RPMI8226 (cell line): Measurements from ENCODE around the gene USP46.
A peak's percentile ranks its signal among the peaks of the same experiment; 100 is the strongest.

ENCODE experiments used
- DNase-seq: peaks from one replicate; pipeline ENCODE4 v3.0.0-alpha.2; 2015

USP46 gene, protein sequence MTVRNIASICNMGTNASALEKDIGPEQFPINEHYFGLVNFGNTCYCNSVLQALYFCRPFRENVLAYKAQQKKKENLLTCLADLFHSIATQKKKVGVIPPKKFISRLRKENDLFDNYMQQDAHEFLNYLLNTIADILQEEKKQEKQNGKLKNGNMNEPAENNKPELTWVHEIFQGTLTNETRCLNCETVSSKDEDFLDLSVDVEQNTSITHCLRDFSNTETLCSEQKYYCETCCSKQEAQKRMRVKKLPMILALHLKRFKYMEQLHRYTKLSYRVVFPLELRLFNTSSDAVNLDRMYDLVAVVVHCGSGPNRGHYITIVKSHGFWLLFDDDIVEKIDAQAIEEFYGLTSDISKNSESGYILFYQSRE

DNA sequence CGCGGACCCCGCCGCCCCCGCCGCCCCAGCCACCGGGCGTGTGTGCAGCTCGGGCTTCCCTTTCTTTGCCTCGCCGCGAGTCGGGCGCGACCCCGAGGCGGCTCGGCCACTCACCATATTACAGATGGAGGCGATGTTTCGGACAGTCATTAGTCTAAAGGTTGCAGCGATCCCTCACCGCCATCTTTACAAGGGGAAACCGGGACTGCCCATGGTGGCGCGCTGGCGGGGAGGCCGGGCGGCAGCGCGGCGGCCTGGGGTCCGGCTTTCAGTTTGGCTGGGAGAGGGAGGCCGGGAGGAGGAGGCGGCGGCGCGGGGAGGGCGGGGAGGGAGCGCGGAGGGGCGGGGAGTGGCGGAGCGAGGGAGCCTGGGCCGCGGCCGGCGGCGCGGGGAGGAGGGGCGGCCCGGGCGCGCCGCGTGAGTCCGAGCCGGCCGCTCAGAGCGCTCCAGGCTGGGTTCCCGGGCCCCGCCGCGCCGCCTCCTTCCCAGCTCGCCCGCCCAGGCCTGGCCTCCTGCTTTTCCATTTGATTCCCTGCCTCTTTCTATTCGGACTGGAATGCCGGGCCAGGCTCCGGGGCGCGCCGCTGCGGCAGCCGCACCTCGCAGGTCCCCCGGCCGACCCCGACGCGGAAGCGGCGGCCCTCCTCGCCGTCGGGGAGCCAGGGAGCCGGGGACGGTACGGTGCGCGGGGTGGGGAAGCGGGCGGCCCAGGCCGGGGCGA lies at the start of gene USP46:
Gene USP46, minus strand, starts transcription at position 301 of the 721 bp plus-strand sequence. Its CDS starts 151 bp downstream, at position 150.
- DNase-seq, result peak; percentile 58

- no peak for DNase-seq
These were observed 45.6 kb upstream of the USP46 start for GRCh38 chr4:52704661-52705060.

GRCh38 chr4:52704133-52704532 lies 45.0 kb upstream of the USP46 start:
- DNase-seq, result no peak

- peak; percentile 22 for DNase-seq
These were observed 42.1 kb upstream of the USP46 start for GRCh38 chr4:52701207-52701606.

GRCh38 chr4:52694936-52695335 lies 35.8 kb upstream of the USP46 start:
- DNase-seq, result no peak

DNA sequence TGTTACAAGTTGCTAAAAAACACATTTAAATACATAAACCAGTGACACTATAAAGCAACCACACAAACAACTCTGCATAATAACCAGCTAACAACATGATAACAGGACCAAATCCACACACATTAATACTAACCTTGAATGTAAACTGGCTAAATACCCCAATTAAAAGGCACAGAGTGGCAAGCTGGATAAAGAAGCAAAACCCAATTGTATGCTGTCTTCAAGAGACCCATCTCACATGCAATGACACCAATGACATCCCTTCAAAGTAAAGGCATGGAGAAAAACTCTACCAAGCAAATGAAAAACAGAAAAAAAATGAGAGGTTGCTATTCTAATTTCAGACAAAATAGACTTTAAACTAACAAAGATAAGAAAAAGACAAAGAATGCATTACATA lies 34.4 kb upstream of the USP46 start:
- no peak for DNase-seq

GRCh38 chr4:52689096-52689495 lies 30.0 kb upstream of the USP46 start:
- no peak for DNase-seq

DNA sequence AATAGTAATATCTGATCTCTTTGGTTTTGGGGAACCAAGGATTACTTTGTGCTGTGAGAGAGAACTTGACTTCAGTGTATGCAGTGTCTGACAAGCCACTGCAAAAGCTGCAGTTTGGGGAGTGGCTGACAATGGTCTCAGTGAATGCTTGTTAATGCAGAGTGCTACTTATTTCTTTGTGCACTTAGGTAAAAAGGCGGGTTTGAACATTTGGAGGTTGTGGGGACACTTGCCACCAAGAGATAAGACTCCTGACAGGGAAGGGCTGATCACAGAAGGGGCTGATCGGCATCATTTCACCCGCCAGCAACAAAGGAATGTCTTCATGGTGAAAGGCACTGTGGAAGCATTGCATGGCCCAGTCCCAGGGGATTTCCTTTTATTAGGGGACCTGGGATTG lies 28.6 kb upstream of the USP46 start:
- DNase-seq, result no peak

DNA sequence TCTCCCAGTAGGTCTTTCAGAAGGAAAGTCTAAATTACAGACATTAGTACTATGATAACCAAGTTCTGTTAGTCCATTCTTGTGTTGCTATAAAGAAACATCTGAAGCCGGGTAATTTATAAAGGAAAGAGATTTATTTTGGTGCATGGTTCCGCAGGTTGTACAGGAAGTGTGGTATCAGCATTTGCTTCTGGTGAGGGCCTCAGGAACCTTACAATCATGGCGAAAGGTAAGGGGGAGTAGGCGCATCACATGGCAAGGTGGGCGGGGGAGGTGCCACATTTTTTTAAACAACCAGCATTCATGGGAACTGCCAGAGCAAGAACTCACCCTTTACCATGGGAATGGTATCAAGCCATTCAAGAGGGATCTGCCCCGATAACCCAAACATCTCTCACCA lies 26.2 kb upstream of the USP46 start:
- no peak for DNase-seq

DNA sequence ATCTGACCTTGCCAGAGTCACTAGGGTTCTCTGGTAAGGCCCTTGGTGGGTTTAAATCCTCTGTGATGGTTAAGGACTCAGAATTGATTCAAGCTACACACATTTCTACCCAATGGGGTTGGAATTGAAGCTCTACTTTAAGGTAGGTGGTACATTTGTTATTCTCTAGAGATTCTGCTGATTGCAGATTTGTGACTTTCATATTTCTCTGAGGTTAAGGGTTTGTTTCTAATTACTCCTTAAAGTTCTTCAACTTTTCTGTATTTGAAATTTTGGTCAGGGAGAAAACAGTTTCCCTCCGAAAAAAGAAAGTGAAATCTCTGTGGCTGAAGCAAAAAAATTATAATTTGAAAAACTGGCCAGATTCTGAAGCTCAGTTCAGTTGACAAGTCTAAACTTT lies 25.8 kb upstream of the USP46 start:
- DNase-seq, result no peak

DNA sequence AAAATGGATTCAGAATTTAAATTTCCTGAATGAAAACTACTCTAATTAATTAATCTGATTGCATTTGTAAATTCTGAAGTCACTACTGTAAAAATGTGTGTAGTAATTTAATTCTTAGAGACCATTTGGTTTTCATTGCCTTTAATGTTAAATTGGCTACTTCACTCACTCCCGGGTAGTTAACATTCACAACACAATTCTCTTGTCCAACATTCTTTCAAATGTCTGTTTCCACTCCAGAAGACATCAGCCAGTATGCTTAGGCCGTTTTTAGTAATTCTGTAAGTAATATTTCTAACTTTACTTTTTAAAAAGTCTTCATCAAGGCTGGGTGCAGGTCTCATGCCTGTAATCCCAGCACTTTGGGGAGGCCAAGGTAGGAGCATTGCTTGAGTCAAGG lies 21.3 kb upstream of the USP46 start:
- DNase-seq, result no peak

DNA sequence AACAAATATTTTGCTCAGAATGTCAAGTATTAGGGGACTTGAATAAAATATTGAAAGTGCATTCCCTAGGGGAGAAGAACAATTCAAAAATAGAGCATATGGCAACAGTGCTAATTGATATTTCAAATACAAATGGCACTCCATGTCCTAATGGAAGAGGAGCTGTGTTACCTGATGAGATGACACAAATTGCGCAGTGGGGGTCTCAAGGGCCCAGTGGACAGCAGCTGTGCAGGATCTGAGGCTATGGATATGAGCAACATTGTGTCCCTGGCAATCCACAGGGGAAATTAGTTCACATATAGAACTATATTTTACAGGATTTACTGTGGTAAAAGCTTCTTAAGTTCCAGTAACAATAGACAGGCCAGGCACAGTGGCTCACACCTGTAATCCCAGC lies 17.4 kb upstream of the USP46 start:
- no peak for DNase-seq

- DNase-seq, result no peak
These were observed 16.0 kb upstream of the USP46 start for GRCh38 chr4:52675111-52675510.

GRCh38 chr4:52670739-52671138 lies 11.6 kb upstream of the USP46 start:
- DNase-seq, result no peak

GRCh38 chr4:52670121-52670520 lies 11.0 kb upstream of the USP46 start:
- DNase-seq, result no peak

GRCh38 chr4:52665592-52665991 lies 6.5 kb upstream of the USP46 start:
- DNase-seq, result no peak

DNA sequence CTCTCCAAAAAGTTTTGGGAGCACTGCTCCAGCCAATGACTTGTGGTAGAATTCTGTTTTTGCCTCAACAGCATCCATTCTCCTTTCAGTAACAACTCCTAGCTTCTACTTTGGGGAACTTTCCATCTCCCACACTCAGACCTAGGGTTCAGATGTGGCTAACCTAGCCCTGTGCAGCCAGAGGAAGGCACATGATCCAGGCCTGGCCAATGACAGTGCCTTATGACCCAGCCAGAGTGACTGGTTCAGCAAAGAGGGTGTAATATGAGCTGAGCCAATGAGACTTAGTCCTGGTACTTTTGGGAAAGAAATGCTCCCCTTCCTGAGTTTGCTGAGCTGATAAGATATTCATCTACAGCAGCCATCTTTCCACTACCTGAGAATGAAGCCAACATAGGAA lies 5.4 kb upstream of the USP46 start:
- DNase-seq, result no peak

DNA sequence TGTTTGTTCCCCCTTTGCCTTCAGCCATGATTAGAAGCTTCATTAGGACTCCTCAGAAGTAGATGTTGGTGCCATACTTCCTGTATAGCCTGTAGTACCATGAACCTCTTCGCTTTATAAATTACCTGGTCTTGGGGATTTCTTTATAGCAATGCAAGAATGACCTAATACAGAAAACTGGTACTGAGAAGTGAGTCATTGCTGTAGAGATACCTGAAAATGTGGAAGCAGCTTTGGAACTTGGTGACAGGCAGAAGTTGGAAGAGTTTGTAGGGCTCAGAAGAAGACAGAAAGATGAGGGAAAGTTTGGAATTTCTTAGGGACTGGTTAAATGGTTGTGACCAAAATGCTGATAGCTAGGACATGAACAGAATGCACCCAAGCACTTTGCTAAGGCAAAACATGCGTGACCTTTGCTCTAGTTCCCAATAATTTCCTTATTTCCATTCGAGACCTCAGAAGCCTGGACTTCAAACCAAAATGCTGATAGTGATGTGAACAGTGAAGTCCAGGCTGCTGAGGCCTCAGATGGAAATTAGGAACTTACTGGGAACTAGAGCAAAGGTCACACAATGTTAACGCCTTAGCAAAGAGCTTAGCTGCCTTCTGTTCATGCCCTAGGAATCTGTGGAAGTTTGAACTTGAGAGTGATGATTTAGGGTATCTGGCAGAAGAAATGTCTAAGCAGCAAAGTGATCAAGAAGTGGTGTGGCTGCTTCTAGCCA lies 3.0 kb upstream of the USP46 start:
- DNase-seq, result no peak

DNA sequence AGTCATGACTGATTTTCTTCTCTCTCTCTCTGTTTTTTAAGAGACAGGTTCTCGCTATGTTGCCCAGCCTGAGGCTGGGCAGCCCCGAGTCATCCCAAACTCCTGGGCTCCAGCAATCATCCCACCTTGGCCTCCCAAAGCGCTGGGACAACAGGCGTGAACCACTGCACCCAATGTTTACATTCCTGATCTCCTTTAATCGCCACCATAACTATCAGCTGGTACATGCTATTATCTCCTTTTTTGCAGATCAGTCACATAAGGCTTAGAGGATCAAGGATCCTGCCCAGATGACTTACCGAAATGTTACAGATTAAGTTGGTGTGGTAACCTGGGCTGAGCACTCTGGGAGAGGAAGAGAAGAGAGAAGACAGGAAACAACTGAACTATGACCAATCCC lies 1.5 kb upstream of the USP46 start:
- DNase-seq, result no peak

DNA sequence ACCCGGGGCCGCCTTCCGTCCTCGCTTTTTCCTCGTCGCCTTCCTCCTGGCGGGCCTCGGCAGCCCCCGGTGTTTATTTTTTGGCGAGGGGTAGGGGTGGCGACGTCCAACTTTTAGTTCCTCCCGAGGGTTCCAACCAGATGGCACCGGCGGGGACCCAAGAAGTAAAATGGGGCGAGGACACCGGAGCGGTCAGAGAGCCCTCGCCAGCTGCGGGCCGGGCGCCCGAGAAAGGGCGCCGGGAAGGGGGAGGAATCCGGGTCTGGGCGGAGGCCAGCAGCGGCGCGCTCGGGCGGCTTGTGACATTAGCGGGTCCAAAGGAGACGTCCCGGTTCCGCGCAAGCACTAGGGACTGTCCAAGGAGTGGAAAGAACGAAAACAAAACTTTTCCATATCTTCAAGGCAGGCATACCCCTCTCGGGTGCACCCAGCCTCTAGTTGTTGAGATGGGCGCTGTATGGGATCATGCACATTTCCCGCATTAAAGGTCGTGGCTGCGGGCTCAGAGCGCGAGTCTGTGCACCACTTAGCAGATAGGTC lies 691 bp upstream of the USP46 start:
- DNase-seq, result no peak

- no peak for DNase-seq
These were observed 480 bp downstream of the USP46 start for GRCh38 chr4:52658641-52659000.

DNA sequence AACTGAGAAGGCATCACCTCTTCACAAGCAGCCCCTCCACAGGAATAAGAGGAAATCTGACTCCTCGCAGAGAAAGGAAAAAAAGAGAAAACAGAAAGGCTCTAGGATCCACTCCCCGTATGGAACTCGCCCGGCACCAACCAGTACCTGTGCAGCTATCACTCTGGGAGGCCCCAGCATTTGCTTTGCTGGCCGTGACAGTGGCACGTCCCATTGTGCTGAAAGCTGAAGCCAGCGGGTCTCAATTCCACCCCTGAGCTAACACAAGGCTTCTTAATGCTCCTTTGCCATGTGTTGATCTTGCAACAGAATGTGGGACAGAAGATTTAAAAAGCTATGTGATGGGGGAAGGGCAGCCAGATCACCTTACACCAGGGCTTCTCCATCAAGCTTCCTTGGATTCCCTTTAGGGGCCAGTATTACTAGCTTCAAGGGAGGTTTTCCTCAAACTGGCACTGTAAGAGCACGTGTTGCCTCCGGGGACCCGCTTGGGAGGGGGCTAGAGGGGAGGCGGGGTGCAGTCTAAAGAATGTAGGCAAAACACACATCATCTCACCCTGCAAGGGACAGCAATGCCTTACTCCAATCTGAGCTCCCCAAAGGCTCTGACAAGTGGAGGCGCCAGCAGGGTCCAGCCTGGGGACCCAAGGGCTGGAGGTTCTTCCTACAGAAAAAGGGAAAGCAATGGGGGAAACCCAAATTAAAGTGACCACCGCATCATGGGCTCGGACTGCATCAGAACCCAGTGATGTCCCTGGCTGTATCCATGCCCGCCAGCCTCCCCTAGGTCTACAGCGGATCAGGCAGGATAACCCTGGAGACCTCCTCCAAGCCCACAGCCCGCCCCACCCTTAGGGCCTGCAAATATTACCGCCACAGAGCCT lies 1.2 kb downstream of the USP46 start:
- no peak for DNase-seq

DNA sequence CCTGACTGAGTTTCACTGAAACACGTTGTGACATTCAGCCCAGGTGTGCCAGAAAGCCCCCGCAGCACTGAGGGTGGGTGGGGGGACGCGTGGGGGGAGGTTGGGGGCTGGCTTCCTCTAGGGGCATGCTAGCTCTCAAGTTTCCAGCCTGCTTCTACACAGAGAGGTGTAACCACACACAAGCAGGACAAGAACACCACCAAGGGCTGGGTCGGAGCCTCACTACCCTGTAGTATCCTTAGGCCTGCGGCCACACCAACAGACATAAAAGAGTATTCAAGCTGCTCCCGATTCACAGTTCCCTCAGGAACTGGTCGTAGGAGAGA lies 1.8 kb downstream of the USP46 start:
- DNase-seq, result no peak
